K562 (cell line): ENCODE measurements around the gene MMP24. TPM values are rescaled to one million over a fixed set of nuclear protein-coding genes. Genes with fewer than 3 reads are reported as not detected.

Source experiments
- ATF7 ChIP-seq: fragments of 450-650 bp; IDR thresholded peaks from 2 replicates; pipeline ENCODE4 v1.7.1; 2014; ENCODE audit warnings: mild to moderate bottlenecking, moderate library complexity
- CTCFL ChIP-seq: IDR thresholded peaks from 2 replicates; pipeline ENCODE4 v1.6.1; 2011; ENCODE audit warnings: borderline replicate concordance, low read depth, mild to moderate bottlenecking, moderate library complexity, low read length; ENCODE audit not compliant: insufficient read depth, poor library complexity, severe bottlenecking
- DPF2 ChIP-seq: fragments of 450-650 bp; IDR thresholded peaks from 2 replicates; pipeline ENCODE4 v1.6.1; 2016
- EP400 ChIP-seq: fragments of 450-650 bp; IDR thresholded peaks from 2 replicates; pipeline ENCODE4 v1.6.1; 2017; ENCODE audit warnings: antibody characterized with exemption, mild to moderate bottlenecking, moderate library complexity
- ETS2 ChIP-seq: IDR thresholded peaks from 2 replicates; pipeline ENCODE4 v1.6.1; 2016; ENCODE audit warnings: borderline replicate concordance, missing genetic modification characterization, mild to moderate bottlenecking, moderate library complexity, missing compliant biosample characterization; ENCODE audit not compliant: poor library complexity, severe bottlenecking
- GTF2F1 ChIP-seq: IDR thresholded peaks from 2 replicates; pipeline ENCODE4 v1.6.1; 2011; ENCODE audit warnings: low read depth, low read length, improper control_type of control experiment
- KDM2B ChIP-seq: fragments of 250-450 bp; sonication (Bioruptor Pico); IDR thresholded peaks from 2 replicates; pipeline ENCODE4 v1.8.0; 2021; ENCODE audit warnings: mild to moderate bottlenecking, moderate library complexity
- KDM5B ChIP-seq: fragments of 200-600 bp; sonication (generic); IDR thresholded peaks from 2 replicates; pipeline ENCODE4 v1.6.1; 2012; ENCODE audit warnings: low read depth, mild to moderate bottlenecking, moderate library complexity, low read length, control low read depth, inconsistent platforms; ENCODE audit not compliant: insufficient replicate concordance
- KLF1 ChIP-seq: fragments of 450-650 bp; IDR thresholded peaks from 2 replicates; pipeline ENCODE4 v1.6.1; 2016; ENCODE audit warnings: missing genetic modification characterization, missing compliant biosample characterization
- MAFK ChIP-seq: IDR thresholded peaks from 2 replicates; pipeline ENCODE4 v1.6.1; 2011; ENCODE audit warnings: low read length, improper control_type of control experiment
- NR2C1 ChIP-seq, 2 experiments: fragments of 450-650 bp; IDR thresholded peaks; 2 replicates each; pipeline ENCODE4 v1.6.1; 2017; ENCODE audit warnings: mild to moderate bottlenecking in 2 of 2, antibody characterized with exemption in 1 of 2, inconsistent platforms in 1 of 2, missing compliant biosample characterization in 1 of 2, missing genetic modification characterization in 1 of 2
- NR2C2 ChIP-seq, 2 experiments: fragments of 200-800 bp in 1 of 2; sonication (Bioruptor generic) in 1 of 2; sonication (generic) in 1 of 2; formaldehyde crosslinking in 1 of 2; IDR thresholded peaks; 2 replicates each; pipeline versions ENCODE4 v1.6.1 to v1.8.0; 2016 to 2022; ENCODE audit warnings: mild to moderate bottlenecking in 1 of 2, missing compliant biosample characterization in 1 of 2, missing genetic modification characterization in 1 of 2, missing genetic modification reagents in 1 of 2
- PHF8 ChIP-seq: fragments of 200-600 bp; sonication (generic); IDR thresholded peaks from 2 replicates; pipeline ENCODE4 v1.6.1; 2012; ENCODE audit warnings: mixed run types, mild to moderate bottlenecking, inconsistent platforms, low read length, moderate library complexity, borderline replicate concordance
- RAD51 ChIP-seq: fragments of 450-650 bp; IDR thresholded peaks from 2 replicates; pipeline ENCODE4 v1.7.1; 2016; ENCODE audit warnings: low read depth, mild to moderate bottlenecking, borderline replicate concordance
- RB1 ChIP-seq: fragments of 450-650 bp; IDR thresholded peaks from 2 replicates; pipeline ENCODE4 v1.6.1; 2017; ENCODE audit warnings: low read depth, mild to moderate bottlenecking
- RBM17 ChIP-seq: fragments of 200-400 bp; formaldehyde crosslinking; IDR thresholded peaks from 2 replicates; pipeline ENCODE4 v1.6.1; 2017; ENCODE audit warnings: low read depth, mild to moderate bottlenecking, low read length, borderline replicate concordance
- RFX5 ChIP-seq: IDR thresholded peaks from 2 replicates; pipeline ENCODE4 v1.6.1; 2011; ENCODE audit warnings: low read depth, mild to moderate bottlenecking, improper control_type of control experiment, low read length
- SMARCE1 ChIP-seq: fragments of 450-650 bp; IDR thresholded peaks from 2 replicates; pipeline ENCODE4 v1.7.1; 2016; ENCODE audit warnings: mild to moderate bottlenecking
- TBP ChIP-seq: optimal IDR thresholded peaks from 2 replicates; pipeline ENCODE3; 2011; ENCODE audit warnings: low read depth, low read length, improper control_type of control experiment
- TRIM25 ChIP-seq: fragments of 450-650 bp; IDR thresholded peaks from 2 replicates; pipeline ENCODE4 v1.7.0; 2016; ENCODE audit warnings: borderline replicate concordance
- UBTF ChIP-seq, 2 experiments: IDR thresholded peaks; 2 replicates each; pipeline ENCODE4 v1.6.1; 2012; ENCODE audit warnings: improper control_type of control experiment in 2 of 2, low read depth in 2 of 2, low read length in 2 of 2, borderline replicate concordance in 1 of 2
- polyA plus RNA-seq, 8 experiments: library from polyadenylated mRNA; depleted of rRNA in 4 of 8; stranded (reverse) in 5 of 8; unstranded in 3 of 8; fragments of >200 nt; fragmentation: Nextera tagmentation in 2 of 8; fragmentation: Illumina TruSeq in 1 of 8; extraction: Ambion mirVana in 2 of 8; extraction: Trizol in 1 of 8; gene quantifications; 2 replicates each; pipeline versions ENCODE4 v1.2.1 to v1.2.3, GENCODE V29; 2011 to 2014; ENCODE audit warnings: inconsistent platforms in 1 of 8, missing spikeins in 1 of 8
- total RNA-seq, 7 experiments: library from RNA; depleted of rRNA in 6 of 7; stranded (reverse); fragments of >200 nt in 6 of 7; fragmentation: Illumina TruSeq in 2 of 7; extraction: Trizol in 2 of 7; gene quantifications; 2 replicates each; pipeline versions ENCODE4 v1.2.1 to v1.2.3, GENCODE V29; 2011 to 2021; ENCODE audit warnings: low replicate concordance in 1 of 7

MMP24 gene
- total and polyA plus RNA-seq, 9 of the 15 experiments (the other 6 are each of a cell fraction or from before 2014, with no cell fraction given), result 0.03 to 0.07 (median 0.03) TPM; not detected in 6

- TF ChIP-seq GTF2F1, result no peak
- TF ChIP-seq RBM17, result no peak
- peak; percentile 65 for TF ChIP-seq MAFK
- peak; percentile 75 for TF ChIP-seq RAD51
- TF ChIP-seq ATF7, result peak; percentile 85
- TF ChIP-seq KDM5B, result peak; percentile 61
- TF ChIP-seq RFX5, result no peak
- no peak for TF ChIP-seq NR2C2 (CRISPR knock-in tag; IDR thresholded peaks at IDR 0.05)
- TF ChIP-seq NR2C2 (tag; IDR thresholded peaks at IDR 0.05), result 0 out of 2 replicates have a peak, but pooled peaks have one; percentile 49
- TF ChIP-seq CTCFL, result peak; percentile 58
- no peak for TF ChIP-seq EP400
- peak; percentile 31 for TF ChIP-seq TBP
- TF ChIP-seq TRIM25, result no peak
- no peak for TF ChIP-seq KDM2B (CRISPR knock-in tag)
- TF ChIP-seq RB1, result 0 out of 2 replicates have a peak, but pooled peaks have one; percentile 22
- TF ChIP-seq UBTF (IDR thresholded peaks at IDR 0.05; ENCODE audit: borderline replicate concordance in 1 of 2, low read depth in 2 of 2, low read length in 2 of 2), result peak in 1 of 2 experiments; percentile 78; a peak in 1 of 4 replicates
- TF ChIP-seq SMARCE1, result 0 out of 2 replicates have a peak, but pooled peaks have one; percentile 41
- TF ChIP-seq NR2C1 (IDR thresholded peaks at IDR 0.05), result no peak
- peak; percentile 51; the same call in 1 of the 2 replicates for TF ChIP-seq NR2C1 (tag; IDR thresholded peaks at IDR 0.05)
- no peak for TF ChIP-seq ETS2 (tag)
- TF ChIP-seq DPF2, result peak; percentile 62; the same call in 1 of the 2 replicates
- TF ChIP-seq PHF8, result peak; percentile 41; the same call in 1 of the 2 replicates
- TF ChIP-seq KLF1 (tag), result no peak
Observed at GRCh38 chr20:35271073-35271882, 44.8 kb downstream of the MMP24 start (continued).
